ENCODE data around the gene MARCKSL1. TPM values are rescaled to one million over a fixed set of nuclear protein-coding genes. Genes with fewer than 3 reads are reported as not detected.
A peak's percentile ranks its signal among the peaks of the same experiment; 100 is the strongest.

MARCKSL1 gene
- total and polyA plus RNA-seq, 2 of the 13 experiments (the other 11 are each of a cell fraction or from before 2014, with no cell fraction given): 81.9 to 155 TPM

DNA sequence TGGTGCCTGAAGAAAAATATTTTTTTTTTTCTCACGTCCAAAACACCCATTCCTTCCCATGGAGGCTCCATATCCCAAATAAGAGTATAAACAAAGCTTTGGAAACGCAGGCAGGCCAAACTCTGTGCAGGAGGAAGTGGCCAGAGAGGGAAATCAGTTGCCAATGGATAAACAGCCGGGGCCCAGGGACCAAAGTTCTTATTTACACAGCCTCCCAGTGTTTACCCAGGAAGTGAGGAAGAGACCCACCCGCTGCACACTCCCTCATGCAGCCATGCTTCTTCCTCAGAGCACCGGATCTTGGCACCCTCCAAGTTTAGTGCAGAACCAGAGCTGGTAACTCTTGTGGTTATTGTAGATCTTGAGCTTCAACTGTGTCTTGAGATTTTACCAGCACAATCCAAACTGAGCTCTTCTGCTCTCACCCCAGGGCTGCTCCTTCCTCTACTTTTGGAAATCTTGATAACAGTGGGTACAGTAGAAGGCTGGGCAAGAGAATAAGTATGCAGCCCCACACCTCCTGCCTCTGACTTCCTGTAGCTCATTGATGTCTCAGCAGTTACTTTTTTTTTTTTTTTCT, 14.2 kb downstream of the MARCKSL1 start (continued):
- TF ChIP-seq, protein P1, sequence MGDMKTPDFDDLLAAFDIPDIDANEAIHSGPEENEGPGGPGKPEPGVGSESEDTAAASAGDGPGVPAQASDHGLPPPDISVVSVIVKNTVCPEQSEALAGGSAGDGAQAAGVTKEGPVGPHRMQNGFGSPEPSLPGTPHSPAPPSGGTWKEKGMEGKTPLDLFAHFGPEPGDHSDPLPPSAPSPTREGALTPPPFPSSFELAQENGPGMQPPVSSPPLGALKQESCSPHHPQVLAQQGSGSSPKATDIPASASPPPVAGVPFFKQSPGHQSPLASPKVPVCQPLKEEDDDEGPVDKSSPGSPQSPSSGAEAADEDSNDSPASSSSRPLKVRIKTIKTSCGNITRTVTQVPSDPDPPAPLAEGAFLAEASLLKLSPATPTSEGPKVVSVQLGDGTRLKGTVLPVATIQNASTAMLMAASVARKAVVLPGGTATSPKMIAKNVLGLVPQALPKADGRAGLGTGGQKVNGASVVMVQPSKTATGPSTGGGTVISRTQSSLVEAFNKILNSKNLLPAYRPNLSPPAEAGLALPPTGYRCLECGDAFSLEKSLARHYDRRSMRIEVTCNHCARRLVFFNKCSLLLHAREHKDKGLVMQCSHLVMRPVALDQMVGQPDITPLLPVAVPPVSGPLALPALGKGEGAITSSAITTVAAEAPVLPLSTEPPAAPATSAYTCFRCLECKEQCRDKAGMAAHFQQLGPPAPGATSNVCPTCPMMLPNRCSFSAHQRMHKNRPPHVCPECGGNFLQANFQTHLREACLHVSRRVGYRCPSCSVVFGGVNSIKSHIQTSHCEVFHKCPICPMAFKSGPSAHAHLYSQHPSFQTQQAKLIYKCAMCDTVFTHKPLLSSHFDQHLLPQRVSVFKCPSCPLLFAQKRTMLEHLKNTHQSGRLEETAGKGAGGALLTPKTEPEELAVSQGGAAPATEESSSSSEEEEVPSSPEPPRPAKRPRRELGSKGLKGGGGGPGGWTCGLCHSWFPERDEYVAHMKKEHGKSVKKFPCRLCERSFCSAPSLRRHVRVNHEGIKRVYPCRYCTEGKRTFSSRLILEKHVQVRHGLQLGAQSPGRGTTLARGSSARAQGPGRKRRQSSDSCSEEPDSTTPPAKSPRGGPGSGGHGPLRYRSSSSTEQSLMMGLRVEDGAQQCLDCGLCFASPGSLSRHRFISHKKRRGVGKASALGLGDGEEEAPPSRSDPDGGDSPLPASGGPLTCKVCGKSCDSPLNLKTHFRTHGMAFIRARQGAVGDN (CRISPR knock-in tag; IDR thresholded peaks at IDR 0.05): peak; percentile 40; the same call in 1 of the 2 replicates
- TF ChIP-seq RFX5 (IDR thresholded peaks at IDR 0.05; ENCODE audit: low read depth, low read length) (no peak), EP300 (IDR thresholded peaks at IDR 0.05; ENCODE audit: low read depth in 2 of 2, low read length in 2 of 2) (peak in 1 of 2 experiments; percentile 89; a peak in 2 of 4 replicates), EP300 (CRISPR knock-in tag; IDR thresholded peaks at IDR 0.05; ENCODE audit: borderline replicate concordance) (peak; percentile 86), SP140L (CRISPR knock-in tag; IDR thresholded peaks at IDR 0.05; ENCODE audit: borderline replicate concordance) (no peak), ZHX1 (CRISPR knock-in tag; IDR thresholded peaks at IDR 0.05; ENCODE audit: low read depth) (0 out of 2 replicates have a peak, but pooled peaks have one; percentile 63), ZNF766 (CRISPR knock-in tag; IDR thresholded peaks at IDR 0.05; ENCODE audit: borderline replicate concordance) (no peak), ZNF740 (CRISPR knock-in tag; IDR thresholded peaks at IDR 0.05) (no peak), IRX3 (CRISPR knock-in tag; IDR thresholded peaks at IDR 0.05; ENCODE audit: borderline replicate concordance, low read depth) (no peak)
- TF ChIP-seq, protein P2, sequence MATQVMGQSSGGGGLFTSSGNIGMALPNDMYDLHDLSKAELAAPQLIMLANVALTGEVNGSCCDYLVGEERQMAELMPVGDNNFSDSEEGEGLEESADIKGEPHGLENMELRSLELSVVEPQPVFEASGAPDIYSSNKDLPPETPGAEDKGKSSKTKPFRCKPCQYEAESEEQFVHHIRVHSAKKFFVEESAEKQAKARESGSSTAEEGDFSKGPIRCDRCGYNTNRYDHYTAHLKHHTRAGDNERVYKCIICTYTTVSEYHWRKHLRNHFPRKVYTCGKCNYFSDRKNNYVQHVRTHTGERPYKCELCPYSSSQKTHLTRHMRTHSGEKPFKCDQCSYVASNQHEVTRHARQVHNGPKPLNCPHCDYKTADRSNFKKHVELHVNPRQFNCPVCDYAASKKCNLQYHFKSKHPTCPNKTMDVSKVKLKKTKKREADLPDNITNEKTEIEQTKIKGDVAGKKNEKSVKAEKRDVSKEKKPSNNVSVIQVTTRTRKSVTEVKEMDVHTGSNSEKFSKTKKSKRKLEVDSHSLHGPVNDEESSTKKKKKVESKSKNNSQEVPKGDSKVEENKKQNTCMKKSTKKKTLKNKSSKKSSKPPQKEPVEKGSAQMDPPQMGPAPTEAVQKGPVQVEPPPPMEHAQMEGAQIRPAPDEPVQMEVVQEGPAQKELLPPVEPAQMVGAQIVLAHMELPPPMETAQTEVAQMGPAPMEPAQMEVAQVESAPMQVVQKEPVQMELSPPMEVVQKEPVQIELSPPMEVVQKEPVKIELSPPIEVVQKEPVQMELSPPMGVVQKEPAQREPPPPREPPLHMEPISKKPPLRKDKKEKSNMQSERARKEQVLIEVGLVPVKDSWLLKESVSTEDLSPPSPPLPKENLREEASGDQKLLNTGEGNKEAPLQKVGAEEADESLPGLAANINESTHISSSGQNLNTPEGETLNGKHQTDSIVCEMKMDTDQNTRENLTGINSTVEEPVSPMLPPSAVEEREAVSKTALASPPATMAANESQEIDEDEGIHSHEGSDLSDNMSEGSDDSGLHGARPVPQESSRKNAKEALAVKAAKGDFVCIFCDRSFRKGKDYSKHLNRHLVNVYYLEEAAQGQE (IDR thresholded peaks at IDR 0.05; ENCODE audit: borderline replicate concordance in 1 of 2, low read depth in 1 of 2, low read length in 2 of 2): peak in 1 of 2 experiments; percentile 67; a peak in 2 of 4 replicates
- TF ChIP-seq, protein P3, sequence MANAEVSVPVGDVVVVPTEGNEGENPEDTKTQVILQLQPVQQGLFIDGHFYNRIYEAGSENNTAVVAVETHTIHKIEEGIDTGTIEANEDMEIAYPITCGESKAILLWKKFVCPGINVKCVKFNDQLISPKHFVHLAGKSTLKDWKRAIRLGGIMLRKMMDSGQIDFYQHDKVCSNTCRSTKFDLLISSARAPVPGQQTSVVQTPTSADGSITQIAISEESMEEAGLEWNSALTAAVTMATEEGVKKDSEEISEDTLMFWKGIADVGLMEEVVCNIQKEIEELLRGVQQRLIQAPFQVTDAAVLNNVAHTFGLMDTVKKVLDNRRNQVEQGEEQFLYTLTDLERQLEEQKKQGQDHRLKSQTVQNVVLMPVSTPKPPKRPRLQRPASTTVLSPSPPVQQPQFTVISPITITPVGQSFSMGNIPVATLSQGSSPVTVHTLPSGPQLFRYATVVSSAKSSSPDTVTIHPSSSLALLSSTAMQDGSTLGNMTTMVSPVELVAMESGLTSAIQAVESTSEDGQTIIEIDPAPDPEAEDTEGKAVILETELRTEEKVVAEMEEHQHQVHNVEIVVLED (CRISPR knock-in tag; IDR thresholded peaks at IDR 0.05; ENCODE audit: borderline replicate concordance): peak; percentile 38; the same call in 1 of the 2 replicates
- TF ChIP-seq, protein P4, sequence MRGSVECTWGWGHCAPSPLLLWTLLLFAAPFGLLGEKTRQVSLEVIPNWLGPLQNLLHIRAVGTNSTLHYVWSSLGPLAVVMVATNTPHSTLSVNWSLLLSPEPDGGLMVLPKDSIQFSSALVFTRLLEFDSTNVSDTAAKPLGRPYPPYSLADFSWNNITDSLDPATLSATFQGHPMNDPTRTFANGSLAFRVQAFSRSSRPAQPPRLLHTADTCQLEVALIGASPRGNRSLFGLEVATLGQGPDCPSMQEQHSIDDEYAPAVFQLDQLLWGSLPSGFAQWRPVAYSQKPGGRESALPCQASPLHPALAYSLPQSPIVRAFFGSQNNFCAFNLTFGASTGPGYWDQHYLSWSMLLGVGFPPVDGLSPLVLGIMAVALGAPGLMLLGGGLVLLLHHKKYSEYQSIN (CRISPR knock-in tag; IDR thresholded peaks at IDR 0.05; ENCODE audit: borderline replicate concordance): no peak

All from HepG2 (cell line).